Measurements from ENCODE around the gene PABPC3.

Gene PABPC3

GRCh38 chr13:25111585-25111956 lies 15.6 kb downstream of the PABPC3 start:
- Histone ChIP-seq H3K9ac (ENCODE audit: low read length) (no peak overlapping the region), H3K36me3 (ENCODE audit: control insufficient read depth, insufficient read depth, low read length) (no peaks in the 10 kb centered on the region), H3K27ac (ENCODE audit: low read depth, low read length) (no peak overlapping the region), H3K9me3 (ENCODE audit: control insufficient read depth, insufficient read depth, low read depth, low read length) (no peaks in the 10 kb centered on the region), H3K4me1 (ENCODE audit: control insufficient read depth, insufficient read depth, low read length) (peaks cover 16% of the 10 kb centered on the region), H3K27me3 (ENCODE audit: control insufficient read depth, insufficient read depth, low read length) (no peaks in the 10 kb centered on the region), H3K4me3 (ENCODE audit: low read depth, low read length) (no peak overlapping the region)

GRCh38 chr13:25112695-25113255 lies 16.8 kb downstream of the PABPC3 start:
- Histone ChIP-seq H3K36me3 (ENCODE audit: control insufficient read depth, insufficient read depth, low read length) (no peaks in the 10 kb centered on the region), H3K27me3 (ENCODE audit: control insufficient read depth, insufficient read depth, low read length) (no peaks in the 10 kb centered on the region; the same call in 1 of the 2 replicates), H3K27ac (ENCODE audit: low read depth, low read length) (no peak overlapping the region), H3K4me1 (ENCODE audit: control insufficient read depth, insufficient read depth, low read length) (peaks cover 19% of the 10 kb centered on the region), H3K9me3 (ENCODE audit: control insufficient read depth, insufficient read depth, low read depth, low read length) (no peaks in the 10 kb centered on the region), H3K9ac (ENCODE audit: low read length) (no peak overlapping the region), H3K4me3 (ENCODE audit: low read depth, low read length) (no peak overlapping the region)

DNA sequence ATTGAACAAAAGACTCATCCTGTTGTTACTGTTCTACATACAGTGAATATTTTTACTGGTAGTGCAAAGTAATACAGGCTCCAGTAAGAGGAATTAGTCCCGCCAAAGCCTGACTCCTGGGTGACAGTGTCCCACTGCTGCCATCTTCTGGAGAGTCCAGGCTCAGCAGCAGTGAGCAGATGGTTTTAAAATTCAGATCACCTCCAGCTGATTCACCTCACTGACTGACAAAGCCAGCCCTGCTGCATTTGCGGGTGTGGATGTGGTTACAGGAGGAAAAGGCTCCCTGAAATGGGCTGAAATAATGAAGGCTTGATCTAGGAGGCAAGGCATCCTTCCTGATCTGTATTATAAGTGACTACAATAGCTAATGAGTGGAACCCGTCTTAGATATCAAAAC lies 18.3 kb downstream of the PABPC3 start:
- Histone ChIP-seq H3K36me3 (ENCODE audit: control insufficient read depth, insufficient read depth, low read length) (no peaks in the 10 kb centered on the region), H3K9ac (ENCODE audit: low read length) (no peak overlapping the region), H3K4me1 (ENCODE audit: control insufficient read depth, insufficient read depth, low read length) (peaks cover 23% of the 10 kb centered on the region), H3K9me3 (ENCODE audit: control insufficient read depth, insufficient read depth, low read depth, low read length) (no peaks in the 10 kb centered on the region), H3K27me3 (ENCODE audit: control insufficient read depth, insufficient read depth, low read length) (no peaks in the 10 kb centered on the region; the same call in 1 of the 2 replicates), H3K27ac (ENCODE audit: low read depth, low read length) (no peak overlapping the region), H3K4me3 (ENCODE audit: low read depth, low read length) (no peak overlapping the region)

- no peaks in the 10 kb centered on the region; the same call in 1 of the 2 replicates for H3K27me3 ChIP-seq (ENCODE audit: control insufficient read depth, insufficient read depth, low read length)
- H3K27ac ChIP-seq (ENCODE audit: low read depth, low read length), result no peak overlapping the region
- no peaks in the 10 kb centered on the region for H3K9me3 ChIP-seq (ENCODE audit: control insufficient read depth, insufficient read depth, low read depth, low read length)
- no peak overlapping the region for H3K9ac ChIP-seq (ENCODE audit: low read length)
- H3K4me3 ChIP-seq (ENCODE audit: low read depth, low read length), result no peak overlapping the region
- H3K4me1 ChIP-seq (ENCODE audit: control insufficient read depth, insufficient read depth, low read length), result peaks cover 23% of the 10 kb centered on the region
- no peaks in the 10 kb centered on the region for H3K36me3 ChIP-seq (ENCODE audit: control insufficient read depth, insufficient read depth, low read length)
Observed at GRCh38 chr13:25116044-25116443, 20.1 kb downstream of the PABPC3 start.

GRCh38 chr13:25117312-25117711 lies 21.4 kb downstream of the PABPC3 start:
- Histone ChIP-seq H3K27me3 (ENCODE audit: control insufficient read depth, insufficient read depth, low read length) (no peaks in the 10 kb centered on the region; the same call in 1 of the 2 replicates), H3K4me3 (ENCODE audit: low read depth, low read length) (no peak overlapping the region), H3K9me3 (ENCODE audit: control insufficient read depth, insufficient read depth, low read depth, low read length) (peaks cover 5% of the 10 kb centered on the region; the same call in 1 of the 2 replicates), H3K36me3 (ENCODE audit: control insufficient read depth, insufficient read depth, low read length) (no peaks in the 10 kb centered on the region), H3K27ac (ENCODE audit: low read depth, low read length) (no peak overlapping the region), H3K4me1 (ENCODE audit: control insufficient read depth, insufficient read depth, low read length) (peaks cover 19% of the 10 kb centered on the region), H3K9ac (ENCODE audit: low read length) (no peak overlapping the region)

GRCh38 chr13:25118378-25118905 lies 22.5 kb downstream of the PABPC3 start:
- Histone ChIP-seq H3K9ac (ENCODE audit: low read length) (no peak overlapping the region), H3K4me3 (ENCODE audit: low read depth, low read length) (no peak overlapping the region), H3K36me3 (ENCODE audit: control insufficient read depth, insufficient read depth, low read length) (no peaks in the 10 kb centered on the region), H3K4me1 (ENCODE audit: control insufficient read depth, insufficient read depth, low read length) (peaks cover 19% of the 10 kb centered on the region), H3K27ac (ENCODE audit: low read depth, low read length) (no peak overlapping the region), H3K27me3 (ENCODE audit: control insufficient read depth, insufficient read depth, low read length) (no peaks in the 10 kb centered on the region; the same call in 1 of the 2 replicates), H3K9me3 (ENCODE audit: control insufficient read depth, insufficient read depth, low read depth, low read length) (peaks cover 6% of the 10 kb centered on the region; the same call in 1 of the 2 replicates)

GRCh38 chr13:25130944-25131343 lies 35.0 kb downstream of the PABPC3 start:
- no peaks in the 10 kb centered on the region for H3K36me3 ChIP-seq (ENCODE audit: control insufficient read depth, insufficient read depth, low read length)
- H3K27ac ChIP-seq (ENCODE audit: low read depth, low read length), result no peak overlapping the region
- peaks cover 11% of the 10 kb centered on the region for H3K9me3 ChIP-seq (ENCODE audit: control insufficient read depth, insufficient read depth, low read depth, low read length)
- H3K27me3 ChIP-seq (ENCODE audit: control insufficient read depth, insufficient read depth, low read length), result no peaks in the 10 kb centered on the region
- H3K4me1 ChIP-seq (ENCODE audit: control insufficient read depth, insufficient read depth, low read length), result peaks cover 18% of the 10 kb centered on the region
- H3K4me3 ChIP-seq (ENCODE audit: low read depth, low read length), result no peak overlapping the region
- H3K9ac ChIP-seq (ENCODE audit: low read length), result no peak overlapping the region

DNA sequence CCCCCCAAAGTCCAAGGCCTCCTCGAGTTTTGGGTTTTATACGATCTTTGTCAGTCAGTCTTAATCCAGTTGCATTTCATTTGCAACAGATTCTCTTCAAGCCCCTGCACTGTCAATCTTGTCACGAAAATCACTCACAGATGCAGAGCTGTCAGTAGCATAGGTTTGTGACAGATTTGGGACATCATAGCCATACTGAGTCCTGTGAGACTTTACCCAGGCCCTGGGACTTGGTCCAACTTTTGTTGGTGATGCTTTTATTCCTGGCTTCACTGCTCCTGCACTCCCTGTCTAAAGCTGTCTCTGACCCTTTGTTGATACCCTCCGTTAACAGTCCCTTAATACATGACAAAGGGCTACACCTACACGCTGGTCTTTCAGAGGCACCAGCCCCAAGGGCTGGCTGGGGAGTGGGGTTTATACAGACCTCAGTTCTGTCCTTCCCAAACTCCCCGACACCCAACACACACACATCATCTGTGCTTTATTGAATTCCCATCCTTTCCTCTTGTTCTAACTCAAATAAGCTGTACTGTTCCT lies 36.0 kb downstream of the PABPC3 start:
- Histone ChIP-seq H3K4me3 (ENCODE audit: low read depth, low read length) (no peak overlapping the region), H3K4me1 (ENCODE audit: control insufficient read depth, insufficient read depth, low read length) (peaks cover 27% of the 10 kb centered on the region), H3K27ac (ENCODE audit: low read depth, low read length) (no peak overlapping the region), H3K27me3 (ENCODE audit: control insufficient read depth, insufficient read depth, low read length) (no peaks in the 10 kb centered on the region), H3K9ac (ENCODE audit: low read length) (no peak overlapping the region), H3K36me3 (ENCODE audit: control insufficient read depth, insufficient read depth, low read length) (no peaks in the 10 kb centered on the region), H3K9me3 (ENCODE audit: control insufficient read depth, insufficient read depth, low read depth, low read length) (peaks cover 11% of the 10 kb centered on the region)

- Histone ChIP-seq H3K4me3 (ENCODE audit: low read depth, low read length) (no peak overlapping the region), H3K9ac (ENCODE audit: low read length) (no peak overlapping the region), H3K36me3 (ENCODE audit: control insufficient read depth, insufficient read depth, low read length) (no peaks in the 10 kb centered on the region), H3K4me1 (ENCODE audit: control insufficient read depth, insufficient read depth, low read length) (peaks cover 35% of the 10 kb centered on the region), H3K27ac (ENCODE audit: low read depth, low read length) (no peak overlapping the region), H3K27me3 (ENCODE audit: control insufficient read depth, insufficient read depth, low read length) (no peaks in the 10 kb centered on the region), H3K9me3 (ENCODE audit: control insufficient read depth, insufficient read depth, low read depth, low read length) (peaks cover 11% of the 10 kb centered on the region)
Observed at GRCh38 chr13:25132751-25133390, 36.9 kb downstream of the PABPC3 start.

DNA sequence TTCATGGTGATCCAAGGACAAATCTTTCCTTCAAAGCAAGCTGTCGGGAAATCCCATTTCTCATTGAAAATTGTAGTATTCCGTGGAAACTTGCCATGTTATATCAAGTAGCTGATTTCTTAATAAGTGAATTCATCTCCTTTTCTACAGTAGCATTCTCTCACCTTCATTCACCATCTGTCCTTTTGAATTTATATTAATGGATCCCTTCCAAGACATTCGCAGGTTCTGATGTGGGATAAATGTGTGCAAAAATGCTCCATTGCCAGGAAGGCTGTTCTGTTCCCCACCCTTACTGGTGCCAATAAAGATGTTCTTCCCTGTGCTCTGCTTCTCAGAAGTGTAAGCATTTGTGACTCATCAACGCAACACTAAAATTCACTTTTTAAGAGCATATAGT lies 40.0 kb downstream of the PABPC3 start:
- H3K27me3 ChIP-seq (ENCODE audit: control insufficient read depth, insufficient read depth, low read length), result no peaks in the 10 kb centered on the region
- no peak overlapping the region for H3K4me3 ChIP-seq (ENCODE audit: low read depth, low read length)
- H3K4me1 ChIP-seq (ENCODE audit: control insufficient read depth, insufficient read depth, low read length), result peaks cover 43% of the 10 kb centered on the region
- H3K36me3 ChIP-seq (ENCODE audit: control insufficient read depth, insufficient read depth, low read length), result no peaks in the 10 kb centered on the region
- no peak overlapping the region for H3K9ac ChIP-seq (ENCODE audit: low read length)
- H3K27ac ChIP-seq (ENCODE audit: low read depth, low read length), result no peak overlapping the region
- H3K9me3 ChIP-seq (ENCODE audit: control insufficient read depth, insufficient read depth, low read depth, low read length), result peaks cover 11% of the 10 kb centered on the region
